ENCODE data around the gene MYCBPAP. TPM values are rescaled to one million over a fixed set of nuclear protein-coding genes. Genes with fewer than 3 reads are reported as not detected.

The MYCBPAP gene
- total RNA-seq, 1 donor: 0.86 TPM

GRCh38 chr17:50508573-50509460 is 578 bp downstream of the MYCBPAP start:
- no peak for DNase-seq (ENCODE audit: low read depth)
- no peak for TF ChIP-seq CTCF (IDR thresholded peaks at IDR 0.05; ENCODE audit: insufficient read depth, low read depth, low read length)

DNA sequence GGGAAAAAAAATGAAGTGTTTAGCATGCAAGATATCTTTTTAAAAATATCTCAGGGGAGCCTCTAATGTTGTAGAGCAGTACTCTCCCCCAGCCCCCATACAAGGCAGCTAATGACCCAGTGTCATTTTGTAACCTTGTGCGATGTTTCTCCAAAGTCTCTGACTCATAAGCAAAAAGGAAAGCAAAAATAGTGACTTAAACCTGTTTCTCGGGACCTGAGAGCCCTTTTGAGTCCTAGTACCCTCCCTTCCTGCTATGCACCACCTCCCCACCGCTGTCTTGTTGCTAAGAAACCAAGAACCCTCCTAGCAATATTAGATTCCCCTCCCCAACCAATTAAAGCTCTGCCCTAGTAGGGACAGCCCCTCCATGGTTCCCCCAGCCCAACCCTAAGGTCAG is 2.8 kb downstream of the MYCBPAP start:
- peak; percentile 71 for DNase-seq (ENCODE audit: low read depth)
- H3K4me3 ChIP-seq (ENCODE audit: low read depth, low read length): no peak overlapping the region
- no peak for TF ChIP-seq CTCF (IDR thresholded peaks at IDR 0.05; ENCODE audit: insufficient read depth, low read depth, low read length)

More at GRCh38 chr17:50508573-50509460, 578 bp downstream of the MYCBPAP start:
- peak overlapping the region; percentile 62 for H3K4me3 ChIP-seq (ENCODE audit: low read depth, low read length)

- TF ChIP-seq CTCF (IDR thresholded peaks at IDR 0.05; ENCODE audit: insufficient read depth, low read depth, low read length): no peak
- DNase-seq (ENCODE audit: low read depth): peak; percentile 75
- H3K4me3 ChIP-seq (ENCODE audit: low read depth, low read length): no peak overlapping the region
These were observed 5.3 kb downstream of the MYCBPAP start for GRCh38 chr17:50513495-50513894.

DNA sequence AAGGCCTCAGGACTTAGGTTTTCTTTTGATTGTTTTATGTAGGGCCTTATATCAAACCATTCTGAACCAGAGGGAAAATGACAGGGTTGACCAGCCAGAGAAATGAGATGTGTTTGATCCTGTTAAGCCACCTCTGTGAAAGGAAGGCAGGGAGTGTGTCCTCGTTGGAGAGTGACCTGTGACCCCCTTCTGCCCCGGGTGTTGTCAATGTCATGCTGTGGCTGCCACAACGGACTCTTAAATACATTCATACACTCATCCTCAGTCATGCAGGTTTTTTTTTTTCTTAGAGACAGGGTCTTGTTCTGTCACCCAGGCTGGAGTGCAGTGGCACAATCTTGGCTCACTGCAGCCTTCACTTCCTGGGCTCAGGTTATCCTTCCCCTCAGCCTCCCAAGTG is 6.1 kb downstream of the MYCBPAP start:
- no peak overlapping the region for H3K4me3 ChIP-seq (ENCODE audit: low read depth, low read length)
- TF ChIP-seq CTCF (IDR thresholded peaks at IDR 0.05; ENCODE audit: insufficient read depth, low read depth, low read length): no peak
- no peak for DNase-seq (ENCODE audit: low read depth)

- DNase-seq (ENCODE audit: low read depth): peak; percentile 39
- H3K4me3 ChIP-seq (ENCODE audit: low read depth, low read length): no peak overlapping the region
- no peak for TF ChIP-seq CTCF (IDR thresholded peaks at IDR 0.05; ENCODE audit: insufficient read depth, low read depth, low read length)
These were observed 6.9 kb downstream of the MYCBPAP start for GRCh38 chr17:50514936-50515702.

DNA sequence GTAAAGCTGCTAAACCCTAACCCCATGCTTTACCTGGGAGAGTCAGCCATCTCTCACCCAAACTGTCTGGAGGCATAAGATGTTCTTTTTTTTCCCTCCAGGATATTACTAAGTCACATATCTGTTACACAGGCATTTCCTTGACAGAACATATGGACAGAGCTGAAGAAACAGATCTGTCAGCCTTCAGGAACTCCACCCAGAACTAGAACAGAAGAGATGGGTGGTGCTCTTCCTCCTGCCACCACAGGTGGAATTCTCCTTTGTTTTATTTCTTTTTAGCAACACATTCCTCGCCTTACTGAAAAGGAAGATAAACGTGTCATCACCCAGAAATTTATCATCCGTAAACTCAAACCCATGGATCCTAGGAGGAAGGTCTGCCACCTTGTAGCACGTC is 8.8 kb downstream of the MYCBPAP start:
- no peak for TF ChIP-seq CTCF (IDR thresholded peaks at IDR 0.05; ENCODE audit: insufficient read depth, low read depth, low read length)
- H3K4me3 ChIP-seq (ENCODE audit: low read depth, low read length): no peak overlapping the region
- DNase-seq (ENCODE audit: low read depth): no peak

All from fibroblast of villous mesenchyme (primary cell).